Kasumi-1 (cell line): ENCODE measurements around the gene OR52E5.

Source experiments
- DNase-seq, 2 experiments: peaks; one replicate each; lab custom pipeline; 2025; lab: John Stamatoyannopoulos, UW

The OR52E5 gene

GRCh38 chr11:5933116-5933515 is 40.1 kb downstream of the OR52E5 start:
- no peak for DNase-seq

GRCh38 chr11:5937868-5938602 is 45.0 kb downstream of the OR52E5 start:
- DNase-seq = no peak

DNA sequence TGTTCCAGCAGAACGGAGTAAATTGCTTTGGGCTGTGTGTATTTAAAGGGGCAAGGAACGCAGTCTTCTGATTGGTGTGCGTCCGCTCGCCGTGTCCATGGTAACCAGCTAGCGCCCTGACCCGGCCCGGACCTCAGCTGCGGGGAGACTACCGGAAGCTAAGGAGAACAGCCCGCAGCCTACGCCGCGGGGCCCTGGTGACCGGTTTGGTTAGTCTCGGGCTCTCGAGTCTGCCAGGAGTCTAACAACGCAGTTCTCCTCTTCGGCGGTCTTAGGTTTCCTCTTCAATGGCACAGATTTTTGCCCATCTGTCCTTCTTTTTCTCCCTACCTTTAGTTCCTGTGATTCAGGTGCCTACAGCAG is 45.6 kb downstream of the OR52E5 start:
- no peak for DNase-seq

DNA sequence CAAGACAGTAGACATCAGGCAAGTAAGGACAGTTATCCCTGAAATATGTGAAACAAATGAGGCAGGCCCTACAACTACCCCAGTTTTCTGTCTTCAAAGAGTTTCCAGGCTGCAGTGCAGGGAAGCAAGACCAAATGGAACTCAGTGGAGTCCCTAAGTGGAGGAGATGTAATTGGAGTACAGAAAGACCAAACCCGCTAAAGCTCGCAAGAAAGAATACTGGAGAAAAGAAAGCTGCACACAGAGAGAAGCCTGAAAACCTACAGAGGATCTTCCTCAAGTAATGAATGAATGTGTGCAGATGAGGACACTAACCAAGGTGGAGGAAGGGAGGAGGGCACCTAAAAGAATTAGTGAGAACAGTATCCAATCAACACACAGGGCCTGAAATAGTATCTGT is 47.7 kb downstream of the OR52E5 start:
- no peak for DNase-seq

- no peak for DNase-seq
Observed at GRCh38 chr11:5941951-5942350, 48.9 kb downstream of the OR52E5 start, which contains the start of gene OR56A3. TSS of gene OR56A3 (plus strand) at chr11:5942251. CDS start at chr11:5947347, 5,096 bp downstream.
